ENCODE results near the gene FHOD1.

The FHOD1 gene

GRCh38 chr16:67247192-67248072 is at the start of gene FHOD1:
Gene FHOD1, minus strand, starts transcription at chr16:67247481. Its CDS starts 71 bp downstream, at chr16:67247410.
- peak; percentile 98 for DNase-seq

- no peak for DNase-seq
Measured at GRCh38 chr16:67296420-67296819, 49.1 kb upstream of the FHOD1 start.

GRCh38 chr16:67294938-67295361 is 47.7 kb upstream of the FHOD1 start:
- DNase-seq, result no peak

- no peak for DNase-seq
Measured at GRCh38 chr16:67294171-67294757, 47.0 kb upstream of the FHOD1 start.

- no peak for DNase-seq
Measured at GRCh38 chr16:67291461-67291860, 44.2 kb upstream of the FHOD1 start.

- no peak for DNase-seq
Measured at GRCh38 chr16:67287960-67288359, 40.7 kb upstream of the FHOD1 start.

- no peak for DNase-seq
Measured at GRCh38 chr16:67286441-67287235, 39.4 kb upstream of the FHOD1 start.

GRCh38 chr16:67284699-67285646 is 37.7 kb upstream of the FHOD1 start:
- no peak for DNase-seq

- no peak for DNase-seq
Measured at GRCh38 chr16:67283826-67284555, 36.7 kb upstream of the FHOD1 start.

GRCh38 chr16:67283039-67283825 is 36.0 kb upstream of the FHOD1 start:
- DNase-seq, result no peak

- no peak for DNase-seq
Measured at GRCh38 chr16:67282447-67282805, 35.1 kb upstream of the FHOD1 start.

- no peak for DNase-seq
Measured at GRCh38 chr16:67281536-67282446, 34.5 kb upstream of the FHOD1 start.

GRCh38 chr16:67280090-67281015 is 33.1 kb upstream of the FHOD1 start:
- no peak for DNase-seq

- DNase-seq, result peak; percentile 83
Measured at GRCh38 chr16:67279296-67280089, 32.2 kb upstream of the FHOD1 start, which contains the start of gene PLEKHG4. Gene PLEKHG4, plus strand, starts transcription at chr16:67279532. Its CDS starts 513 bp downstream, at chr16:67280045.

- DNase-seq, result no peak
Measured at GRCh38 chr16:67278773-67279295, 31.6 kb upstream of the FHOD1 start.

GRCh38 chr16:67277999-67278772 is 30.9 kb upstream of the FHOD1 start:
- DNase-seq, result no peak

Measured in stimulated activated CD4-positive, alpha-beta T cell treated with anti-CD3 and anti-CD28 coated beads, Interleukin-12 subunit alpha, Interleukin-12 subunit beta, amount 100 ng/mL, for 4 hours (primary cell).